OCI-LY7 (cell line): ENCODE measurements around the gene NAP1L3.

Source experiments
- EZH2phosphoT487 ChIP-seq: fragments of 200-600 bp; sonication (generic); IDR thresholded peaks from 2 replicates; pipeline ENCODE4 v1.6.1; 2018; ENCODE audit warnings: low read depth, borderline replicate concordance, mild to moderate bottlenecking, mixed run types, antibody characterized with exemption, low read length, moderate library complexity, mixed read lengths
- TF ChIP-seq, protein P1 (sequence below): fragments of 200-600 bp; sonication (generic); conservative IDR thresholded peaks from 2 replicates; pipeline ENCODE4 v1.5.1; 2014; ENCODE audit warnings: mild to moderate bottlenecking, antibody characterized with exemption, low read length, moderate library complexity, mixed read lengths

- TF ChIP-seq, protein P1, sequence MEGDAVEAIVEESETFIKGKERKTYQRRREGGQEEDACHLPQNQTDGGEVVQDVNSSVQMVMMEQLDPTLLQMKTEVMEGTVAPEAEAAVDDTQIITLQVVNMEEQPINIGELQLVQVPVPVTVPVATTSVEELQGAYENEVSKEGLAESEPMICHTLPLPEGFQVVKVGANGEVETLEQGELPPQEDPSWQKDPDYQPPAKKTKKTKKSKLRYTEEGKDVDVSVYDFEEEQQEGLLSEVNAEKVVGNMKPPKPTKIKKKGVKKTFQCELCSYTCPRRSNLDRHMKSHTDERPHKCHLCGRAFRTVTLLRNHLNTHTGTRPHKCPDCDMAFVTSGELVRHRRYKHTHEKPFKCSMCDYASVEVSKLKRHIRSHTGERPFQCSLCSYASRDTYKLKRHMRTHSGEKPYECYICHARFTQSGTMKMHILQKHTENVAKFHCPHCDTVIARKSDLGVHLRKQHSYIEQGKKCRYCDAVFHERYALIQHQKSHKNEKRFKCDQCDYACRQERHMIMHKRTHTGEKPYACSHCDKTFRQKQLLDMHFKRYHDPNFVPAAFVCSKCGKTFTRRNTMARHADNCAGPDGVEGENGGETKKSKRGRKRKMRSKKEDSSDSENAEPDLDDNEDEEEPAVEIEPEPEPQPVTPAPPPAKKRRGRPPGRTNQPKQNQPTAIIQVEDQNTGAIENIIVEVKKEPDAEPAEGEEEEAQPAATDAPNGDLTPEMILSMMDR, result no peak
- no peak for TF ChIP-seq EZH2phosphoT487
Observed at GRCh38 chrX:93703701-93704100, 30.3 kb upstream of the NAP1L3 start.
